T-helper 1 cell treated with Interleukin-12 subunit alpha and Interleukin-12 subunit beta and Interleukin-4 antibody, amounts not matched to agents 30 μg/mL and 1 μg/mL, for 36 hours (primary cell): ENCODE measurements around the gene CFAP73.

Experiments used
- H3K27ac Mint-ChIP-seq: one replicate; pipeline ENCODE4 v1.8.0; 2021; ENCODE audit warnings: mild to moderate bottlenecking, mixed read lengths
- H3K27me3 Mint-ChIP-seq: one replicate; pipeline ENCODE4 v1.8.0; 2021; ENCODE audit warnings: low read depth, mixed read lengths
- H3K36me3 Mint-ChIP-seq: one replicate; pipeline ENCODE4 v1.8.0; 2021; ENCODE audit warnings: low read depth, mixed read lengths
- H3K4me1 Mint-ChIP-seq: one replicate; pipeline ENCODE4 v1.8.0; 2021; ENCODE audit warnings: low read depth, mixed read lengths
- H3K4me3 Mint-ChIP-seq: one replicate; pipeline ENCODE4 v1.8.0; 2021; ENCODE audit warnings: mild to moderate bottlenecking, moderate library complexity, mixed read lengths
- H3K9me3 Mint-ChIP-seq: one replicate; pipeline ENCODE4 v1.8.0; 2021; ENCODE audit warnings: mixed read lengths

The CFAP73 gene

DNA sequence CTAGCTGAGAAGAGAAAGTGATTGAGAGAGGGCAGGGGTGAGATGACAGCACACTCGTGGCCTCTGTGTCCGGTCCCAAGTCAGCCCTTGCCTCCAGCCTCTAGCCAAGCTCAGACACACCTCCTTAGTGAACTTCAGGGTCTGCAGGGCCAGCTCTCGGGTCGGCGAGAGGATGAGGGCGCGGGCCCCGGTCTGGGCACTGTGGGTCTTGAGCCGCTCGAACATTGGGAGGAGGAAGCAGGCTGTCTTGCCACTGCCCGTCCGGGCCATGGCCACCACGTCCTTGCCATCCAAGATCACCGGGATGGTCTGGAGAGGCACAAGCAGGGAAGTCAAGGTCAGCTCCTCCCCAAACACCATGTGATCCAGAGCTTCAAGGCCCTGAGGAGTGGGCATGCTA lies 29.5 kb downstream of the CFAP73 start:
- Mint-ChIP-seq H3K27me3 (no peaks in the 10 kb centered on the region), H3K4me1 (peaks cover 10% of the 10 kb centered on the region), H3K27ac (no peak overlapping the region), H3K36me3 (peaks cover 44% of the 10 kb centered on the region), H3K9me3 (no peaks in the 10 kb centered on the region), H3K4me3 (no peak overlapping the region)

DNA sequence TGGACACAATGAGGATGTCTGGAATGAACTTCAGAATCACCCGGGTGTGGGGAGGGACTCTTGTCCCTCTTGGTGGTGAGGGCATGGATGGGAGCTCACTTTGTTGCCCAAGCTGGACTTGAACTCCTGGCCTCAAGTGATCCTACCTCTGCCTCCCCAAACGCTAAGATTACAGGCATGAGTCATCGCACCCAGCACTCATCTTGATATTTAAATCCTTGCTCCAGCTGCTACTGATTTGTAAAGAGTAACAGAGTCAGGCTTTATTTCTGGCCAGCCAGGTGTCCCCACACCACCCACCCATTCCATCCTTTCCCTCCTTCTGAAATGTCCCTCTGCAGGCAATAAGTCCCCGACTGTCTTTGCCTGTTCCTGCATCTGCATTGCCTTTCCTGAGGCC lies 30.8 kb downstream of the CFAP73 start:
- H3K27ac Mint-ChIP-seq = no peak overlapping the region
- H3K4me1 Mint-ChIP-seq = peaks cover 9% of the 10 kb centered on the region
- H3K4me3 Mint-ChIP-seq = no peak overlapping the region
- H3K9me3 Mint-ChIP-seq = no peaks in the 10 kb centered on the region
- peaks cover 38% of the 10 kb centered on the region for H3K36me3 Mint-ChIP-seq
- H3K27me3 Mint-ChIP-seq = no peaks in the 10 kb centered on the region

DNA sequence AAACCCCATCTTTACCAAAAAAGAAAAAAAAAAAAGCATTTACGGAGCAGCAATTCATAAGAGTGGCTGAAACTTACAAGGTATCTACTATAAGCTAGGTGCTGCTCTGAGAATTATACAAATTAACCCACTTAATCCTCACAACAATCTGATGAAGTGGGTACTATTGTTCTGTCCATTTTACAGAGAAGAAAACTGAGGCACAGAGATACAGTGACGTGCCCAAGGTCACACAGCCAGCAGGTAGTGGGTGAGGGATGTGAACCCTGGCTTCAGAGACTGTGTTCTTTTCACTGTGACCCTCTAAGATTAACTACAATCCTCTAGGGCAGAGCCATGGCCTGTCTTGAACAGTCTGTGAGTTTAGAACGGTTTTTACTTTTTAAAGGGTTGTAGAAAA lies 32.5 kb downstream of the CFAP73 start:
- peak overlapping the region; percentile 9 for H3K27ac Mint-ChIP-seq

DNA sequence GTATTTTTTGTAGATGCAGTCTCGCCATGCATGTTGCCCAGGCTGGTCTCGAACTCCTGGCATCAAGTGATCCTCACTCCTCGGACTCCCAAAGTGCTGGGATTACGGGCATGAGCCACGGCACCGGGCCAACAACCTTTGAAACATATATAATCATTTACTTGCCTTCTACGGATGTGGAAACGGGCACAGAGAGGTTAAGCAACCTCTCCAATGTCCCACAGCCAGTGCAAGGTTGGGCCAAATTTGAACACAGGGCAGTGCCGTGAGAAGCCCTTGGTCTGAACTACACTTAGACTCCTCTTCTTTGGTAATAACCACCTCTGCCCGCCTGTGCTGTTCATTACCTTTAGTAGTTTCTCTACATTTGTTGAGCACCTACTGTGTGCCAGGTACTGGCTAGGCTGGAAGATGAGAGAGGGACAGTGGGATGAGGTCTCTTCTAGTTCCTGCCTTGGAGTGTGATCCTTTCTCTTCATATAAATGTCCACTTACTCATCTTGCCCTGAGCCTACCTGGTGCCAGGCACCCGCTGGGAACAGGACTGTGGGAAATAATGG lies 33.6 kb downstream of the CFAP73 start:
- Mint-ChIP-seq H3K4me3 (no peak overlapping the region), H3K36me3 (peaks cover 29% of the 10 kb centered on the region), H3K27ac (peak overlapping the region; percentile 24), H3K9me3 (no peaks in the 10 kb centered on the region), H3K4me1 (peaks cover 23% of the 10 kb centered on the region), H3K27me3 (no peaks in the 10 kb centered on the region)

More for the DNA sequence above, 32.5 kb downstream of the CFAP73 start:
- Mint-ChIP-seq H3K4me3 (no peak overlapping the region), H3K27me3 (no peaks in the 10 kb centered on the region), H3K9me3 (no peaks in the 10 kb centered on the region), H3K4me1 (peaks cover 19% of the 10 kb centered on the region), H3K36me3 (peaks cover 40% of the 10 kb centered on the region)

DNA sequence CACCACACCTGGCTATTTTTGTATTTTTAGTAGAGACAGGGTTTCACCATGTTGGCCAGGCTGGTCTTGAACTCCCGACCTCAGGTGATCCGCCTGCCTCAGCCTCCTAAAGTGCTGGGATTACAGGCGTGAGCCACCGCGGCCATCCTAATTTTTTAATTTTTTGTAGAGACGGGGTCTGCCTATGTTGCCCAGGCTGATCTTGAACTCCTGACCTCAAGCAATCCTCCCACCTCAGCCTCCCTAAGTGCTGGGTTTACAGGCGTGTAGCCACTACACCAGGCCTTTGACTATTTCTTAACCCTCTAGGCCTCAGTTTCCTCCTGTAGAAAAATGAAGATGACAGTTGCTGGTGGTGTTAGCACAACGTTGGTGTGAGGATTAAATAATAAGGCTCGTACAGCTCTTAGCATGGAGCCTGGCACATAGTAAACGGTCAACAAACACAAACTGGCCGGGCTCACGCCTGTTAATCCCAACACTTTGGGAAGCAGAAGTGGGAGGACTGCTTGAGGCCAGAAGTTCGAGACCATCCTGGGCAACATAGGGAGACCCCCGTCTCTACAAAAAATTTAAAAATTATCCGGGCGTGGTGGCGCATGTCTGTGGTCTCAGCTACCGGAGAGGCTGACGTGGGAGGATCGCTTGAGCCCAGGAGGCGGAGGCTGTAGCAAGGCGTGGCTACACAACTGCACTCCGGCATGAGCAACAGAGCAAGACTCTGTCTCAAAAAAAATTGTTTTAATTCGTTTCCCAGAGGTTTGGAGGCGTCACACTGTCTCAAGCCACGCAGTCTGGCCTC lies 34.8 kb downstream of the CFAP73 start:
- Mint-ChIP-seq H3K36me3 (peaks cover 23% of the 10 kb centered on the region), H3K27ac (peak overlapping the region; percentile 96), H3K27me3 (no peaks in the 10 kb centered on the region), H3K9me3 (no peaks in the 10 kb centered on the region), H3K4me3 (peak overlapping the region; percentile 95), H3K4me1 (peaks cover 24% of the 10 kb centered on the region)

DNA sequence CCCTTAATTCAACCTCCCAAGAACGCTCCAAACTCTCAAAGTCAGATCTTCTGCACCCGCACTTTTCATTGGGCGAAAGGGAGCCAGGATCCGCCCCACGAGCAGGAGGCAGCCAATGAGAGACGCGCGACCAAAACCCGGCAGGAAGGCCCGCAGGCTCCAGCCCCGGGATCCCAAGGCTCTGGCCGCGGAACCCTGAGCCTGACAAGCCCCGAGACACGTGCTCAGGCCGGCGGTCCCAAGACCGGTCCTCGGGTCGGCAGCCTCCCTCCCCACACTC lies 35.3 kb downstream of the CFAP73 start:
- Mint-ChIP-seq H3K9me3 (no peaks in the 10 kb centered on the region), H3K4me1 (peaks cover 26% of the 10 kb centered on the region), H3K4me3 (peak overlapping the region; percentile 95), H3K36me3 (peaks cover 21% of the 10 kb centered on the region), H3K27me3 (no peaks in the 10 kb centered on the region), H3K27ac (peak overlapping the region; percentile 96)

DNA sequence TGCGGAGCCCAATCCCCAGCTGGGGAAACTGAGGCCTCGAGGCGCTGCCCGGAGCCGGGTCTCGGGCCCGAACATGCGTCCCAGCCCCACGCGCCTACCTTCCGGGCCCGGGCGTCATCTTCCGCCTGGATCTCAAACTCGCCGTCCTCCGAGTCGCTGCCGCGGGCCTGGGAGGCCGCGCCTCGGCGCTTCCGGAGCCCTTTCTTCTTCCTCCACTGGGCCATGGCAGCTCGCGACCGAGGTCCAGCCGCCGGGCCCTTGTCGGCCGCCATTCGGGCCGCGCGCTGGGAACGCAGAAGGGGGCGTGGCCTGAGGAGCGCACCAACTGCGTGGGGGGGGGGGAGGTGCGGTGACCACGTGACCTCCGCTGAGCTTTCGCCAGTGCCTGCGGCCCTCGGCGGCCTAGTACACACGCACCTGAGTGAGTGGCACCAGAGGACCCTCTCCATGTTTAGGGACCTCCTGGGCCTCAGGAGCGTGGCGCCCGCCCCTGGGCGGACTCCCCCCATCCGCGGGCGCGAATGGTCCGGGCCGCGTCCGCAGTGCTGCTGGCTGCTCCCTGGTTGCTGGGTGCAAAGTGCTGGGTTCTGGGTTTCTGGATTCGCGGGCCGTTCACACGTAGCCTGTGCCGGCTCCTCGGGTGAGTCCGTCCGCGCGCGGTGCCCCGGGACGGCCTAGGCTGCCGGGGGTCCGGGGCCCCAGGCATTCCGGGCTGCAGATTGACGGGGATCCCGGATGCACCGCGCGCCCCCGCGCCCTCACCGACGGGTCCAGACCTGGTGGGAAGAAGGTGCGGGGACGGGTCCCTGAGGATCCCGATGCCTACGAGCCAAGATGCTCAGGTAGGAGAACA lies 35.9 kb downstream of the CFAP73 start, which contains the start of the genes DDX54 and RITA1:
Gene DDX54 (minus strand): TSS at position 299 of the 853 bp plus-strand sequence. CDS start 27 bp downstream, at position 272.
Gene RITA1 (plus strand): TSS at position 542 of the 853 bp plus-strand sequence. CDS start 1,026 bp downstream, outside the sequence.
- Mint-ChIP-seq H3K36me3 (peaks cover 18% of the 10 kb centered on the region), H3K9me3 (no peaks in the 10 kb centered on the region), H3K4me3 (peak within 1 kb of the TSS; percentile 95), H3K27ac (peak within 1 kb of the TSS; percentile 96), H3K27me3 (no peaks in the 10 kb centered on the region), H3K4me1 (peaks cover 27% of the 10 kb centered on the region)

DNA sequence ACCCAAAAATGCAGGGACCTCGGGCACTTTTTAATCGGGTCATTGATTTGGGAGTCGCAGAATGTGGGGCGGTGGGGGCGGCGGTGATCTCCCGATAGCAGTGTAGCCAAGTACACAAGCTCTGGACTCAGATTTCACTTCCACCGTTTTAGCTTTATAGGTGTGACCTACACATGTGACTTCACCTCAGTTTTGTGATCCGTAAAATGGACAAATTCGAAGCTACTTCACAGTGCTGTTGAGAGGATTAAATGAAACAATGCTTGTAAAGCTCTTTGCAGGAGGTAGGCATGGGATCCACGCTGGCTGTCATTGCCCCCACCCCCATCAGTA lies 36.5 kb downstream of the CFAP73 start:
- Mint-ChIP-seq H3K27ac (peak overlapping the region; percentile 85), H3K36me3 (peaks cover 21% of the 10 kb centered on the region), H3K4me1 (peaks cover 30% of the 10 kb centered on the region), H3K9me3 (no peaks in the 10 kb centered on the region), H3K27me3 (no peaks in the 10 kb centered on the region), H3K4me3 (peak overlapping the region; percentile 95)

DNA sequence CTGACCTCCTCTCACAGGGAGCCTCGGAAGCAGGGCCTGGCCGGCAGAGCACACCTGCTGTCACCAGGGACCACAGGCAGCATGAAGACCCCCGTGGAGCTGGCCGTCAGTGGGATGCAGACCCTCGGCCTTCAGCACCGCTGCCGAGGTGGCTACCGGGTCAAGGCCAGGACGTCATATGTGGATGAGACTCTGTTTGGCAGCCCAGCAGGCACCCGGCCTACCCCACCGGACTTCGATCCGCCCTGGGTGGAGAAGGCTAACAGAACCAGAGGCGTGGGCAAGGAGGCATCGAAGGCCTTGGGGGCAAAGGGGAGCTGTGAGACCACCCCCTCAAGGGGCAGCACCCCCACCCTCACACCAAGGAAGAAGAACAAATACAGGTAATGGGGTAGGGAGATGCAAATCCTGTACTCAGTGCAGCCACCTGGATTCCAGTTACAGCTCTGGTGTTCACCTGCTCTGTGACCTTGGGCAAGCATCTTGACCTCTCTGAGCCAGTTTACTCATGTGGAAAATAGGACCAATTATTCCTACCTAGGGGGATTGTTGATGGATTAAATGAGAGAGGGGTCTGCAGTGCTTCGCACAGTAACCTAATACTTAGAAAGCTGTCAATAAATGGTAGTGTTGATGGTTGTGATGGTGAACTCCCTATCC lies 37.3 kb downstream of the CFAP73 start:
- Mint-ChIP-seq H3K36me3 (peaks cover 21% of the 10 kb centered on the region), H3K27me3 (no peaks in the 10 kb centered on the region), H3K27ac (peak overlapping the region; percentile 85), H3K9me3 (no peaks in the 10 kb centered on the region), H3K4me3 (peak overlapping the region; percentile 95), H3K4me1 (peaks cover 29% of the 10 kb centered on the region)

DNA sequence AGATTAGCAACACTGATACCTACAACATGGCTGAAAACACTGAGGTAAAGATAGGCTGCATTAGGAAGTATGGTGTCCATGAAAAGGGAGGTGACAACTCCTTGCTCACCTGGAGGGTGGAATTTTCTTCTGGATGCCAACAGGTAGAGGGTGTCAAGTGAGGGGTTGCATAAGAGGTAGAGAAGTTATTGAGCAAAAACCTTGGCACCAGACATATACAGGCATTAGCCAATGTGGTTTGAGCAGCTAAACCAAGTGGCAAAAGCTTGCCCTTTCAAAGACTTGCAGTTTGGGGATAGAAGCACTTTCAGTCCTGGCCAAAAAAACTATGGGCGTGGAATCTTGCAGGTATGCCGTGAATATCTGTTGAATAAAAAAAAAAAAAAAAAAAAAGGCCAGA lies 39.8 kb downstream of the CFAP73 start:
- Mint-ChIP-seq H3K36me3 (peaks cover 31% of the 10 kb centered on the region), H3K4me3 (no peak overlapping the region), H3K27ac (no peak overlapping the region), H3K27me3 (no peaks in the 10 kb centered on the region), H3K9me3 (no peaks in the 10 kb centered on the region), H3K4me1 (peaks cover 26% of the 10 kb centered on the region)

DNA sequence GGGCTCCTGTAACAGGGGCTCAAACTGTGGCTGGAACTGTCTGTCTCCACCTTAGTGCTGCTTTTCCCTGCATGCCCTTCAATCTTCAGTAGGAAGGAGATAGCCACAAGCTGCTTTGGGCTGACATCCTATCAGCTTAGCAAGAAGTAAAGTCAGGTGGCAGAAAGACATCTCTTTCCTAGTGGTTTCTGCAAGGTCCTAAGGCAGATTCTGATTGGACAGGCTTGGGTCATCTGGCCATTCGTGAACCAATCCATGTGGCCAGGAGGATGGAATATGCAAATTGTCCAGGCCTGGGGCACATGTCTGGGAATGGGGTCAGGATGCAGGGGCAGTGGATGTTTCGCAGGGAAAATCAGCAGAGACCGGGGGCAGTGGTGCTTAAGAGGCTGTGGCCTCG lies 41.2 kb downstream of the CFAP73 start:
- Mint-ChIP-seq H3K4me3 (no peak overlapping the region), H3K9me3 (no peaks in the 10 kb centered on the region), H3K27ac (no peak overlapping the region), H3K4me1 (peaks cover 26% of the 10 kb centered on the region), H3K27me3 (no peaks in the 10 kb centered on the region), H3K36me3 (peaks cover 31% of the 10 kb centered on the region)

DNA sequence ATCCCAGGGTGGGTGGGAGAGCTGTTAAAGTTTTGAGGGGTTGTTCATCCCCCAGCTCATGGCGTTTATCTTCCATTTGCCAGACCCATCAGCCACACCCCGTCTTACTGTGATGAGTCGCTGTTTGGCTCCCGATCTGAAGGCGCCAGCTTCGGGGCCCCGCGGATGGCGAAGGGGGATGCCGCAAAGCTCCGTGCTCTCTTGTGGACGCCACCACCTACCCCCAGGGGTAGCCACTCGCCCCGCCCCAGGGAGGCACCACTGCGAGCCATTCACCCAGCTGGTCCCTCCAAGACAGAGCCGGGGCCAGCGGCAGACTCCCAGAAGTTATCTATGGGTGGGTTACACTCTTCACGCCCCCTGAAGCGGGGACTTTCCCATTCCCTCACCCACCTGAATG lies 41.7 kb downstream of the CFAP73 start:
- Mint-ChIP-seq H3K27me3 (no peaks in the 10 kb centered on the region), H3K4me1 (peaks cover 23% of the 10 kb centered on the region), H3K36me3 (peaks cover 30% of the 10 kb centered on the region), H3K27ac (no peak overlapping the region), H3K4me3 (no peak overlapping the region), H3K9me3 (no peaks in the 10 kb centered on the region)

DNA sequence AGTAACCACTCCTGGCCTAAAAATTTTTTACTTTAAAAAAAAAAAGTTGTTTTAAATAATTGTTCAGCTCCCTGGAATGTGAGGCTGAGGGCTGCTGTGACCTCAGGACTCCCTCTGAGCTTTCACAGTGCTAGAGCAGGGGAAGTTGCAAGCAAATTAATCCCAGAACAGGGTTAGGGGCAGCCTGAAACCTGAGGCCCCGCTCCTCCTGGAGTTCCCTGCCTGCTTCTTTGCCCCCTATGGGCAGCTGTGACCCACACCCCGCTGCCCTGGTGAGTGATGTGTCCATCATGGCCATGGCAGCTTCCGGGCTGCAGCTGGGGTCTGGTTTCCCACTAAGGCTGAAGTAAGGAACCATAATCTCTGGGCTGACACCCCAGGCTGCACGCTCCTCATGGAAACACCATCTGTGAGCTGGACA lies 45.5 kb downstream of the CFAP73 start:
- Mint-ChIP-seq H3K36me3 (peaks cover 16% of the 10 kb centered on the region), H3K4me3 (no peak overlapping the region), H3K27me3 (no peaks in the 10 kb centered on the region), H3K4me1 (peaks cover 18% of the 10 kb centered on the region), H3K27ac (no peak overlapping the region), H3K9me3 (no peaks in the 10 kb centered on the region)

DNA sequence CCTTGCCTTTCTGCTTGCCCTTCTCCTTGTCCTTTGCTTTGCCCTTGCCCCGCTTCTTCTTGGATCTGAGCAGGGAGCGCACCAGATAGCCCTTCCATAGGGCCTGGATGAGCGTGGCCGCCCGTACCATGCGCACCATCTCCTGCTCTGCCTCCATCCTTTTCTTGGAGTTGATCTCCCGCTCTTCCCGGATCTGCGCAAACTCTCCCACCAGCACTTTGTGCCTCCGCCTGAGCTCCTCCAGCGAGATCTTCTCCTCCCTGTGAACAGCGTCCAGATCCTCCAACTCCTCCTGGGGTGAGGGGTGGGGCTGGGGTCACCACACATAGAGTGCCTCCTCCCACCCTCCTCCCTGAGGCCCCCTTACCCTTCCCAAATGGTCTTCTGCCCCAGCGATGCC lies 46.1 kb downstream of the CFAP73 start:
- Mint-ChIP-seq H3K9me3 (no peaks in the 10 kb centered on the region), H3K36me3 (peaks cover 14% of the 10 kb centered on the region), H3K27me3 (no peaks in the 10 kb centered on the region), H3K4me3 (no peak overlapping the region), H3K27ac (no peak overlapping the region), H3K4me1 (peaks cover 15% of the 10 kb centered on the region)
